Activated CD4-positive, alpha-beta memory T cell treated with anti-CD3 and anti-CD28 coated beads, Interleukin-2, amount 10 ng/mL, durations not matched to agents 7 days and 5 days (primary cell): ENCODE measurements around the gene TMEM217. TPM values are rescaled to one million over a fixed set of nuclear protein-coding genes. Genes with fewer than 3 reads are reported as not detected.

ENCODE experiments used
- CTCF ChIA-PET: fragments of 350-600 bp; sonication (Branson Sonifier 250); formaldehyde crosslinking; loops from one replicate; lab custom pipeline; 2021; ENCODE audit warnings: antibody characterized with exemption, inconsistent platforms; lab: Charles Lee
- POLR2A ChIA-PET: fragments of 350-600 bp; sonication (Branson Sonifier 250); formaldehyde crosslinking; loops from one replicate; lab custom pipeline; 2021; ENCODE audit warnings: antibody characterized with exemption; lab: Charles Lee
- DNase-seq: peaks from one replicate; pipeline ENCODE4 v3.0.0-alpha.2; 2020
- H3K27ac Mint-ChIP-seq: one replicate; pipeline ENCODE4 v1.8.0; 2021; ENCODE audit warnings: mild to moderate bottlenecking, mixed read lengths
- H3K27me3 Mint-ChIP-seq: one replicate; pipeline ENCODE4 v1.8.0; 2021; ENCODE audit warnings: mixed read lengths
- H3K36me3 Mint-ChIP-seq: one replicate; pipeline ENCODE4 v1.8.0; 2021; ENCODE audit warnings: low read depth, mixed read lengths
- H3K4me1 Mint-ChIP-seq: one replicate; pipeline ENCODE4 v1.8.0; 2021; ENCODE audit warnings: mixed read lengths
- H3K4me3 Mint-ChIP-seq: one replicate; pipeline ENCODE4 v1.8.0; 2021; ENCODE audit warnings: mild to moderate bottlenecking, mixed read lengths
- H3K9me3 Mint-ChIP-seq: one replicate; pipeline ENCODE4 v1.8.0; 2021; ENCODE audit warnings: mixed read lengths
- total RNA-seq, 2 experiments: library from RNA; stranded (reverse); gene quantifications; one replicate each; pipeline ENCODE4 v1.2.3, GENCODE V29; 2021

Gene TMEM217
- total RNA-seq, 2 experiments from 2014 or later = 1.6 to 2.1 TPM

GRCh38 chr6:37293426-37293825 lies 35.5 kb upstream of the TMEM217 start:
- no peak overlapping the region for H3K27ac Mint-ChIP-seq
- H3K9me3 Mint-ChIP-seq = no peaks in the 10 kb centered on the region
- H3K27me3 Mint-ChIP-seq = no peaks in the 10 kb centered on the region
- peaks cover 64% of the 10 kb centered on the region for H3K36me3 Mint-ChIP-seq
- peaks cover 36% of the 10 kb centered on the region for H3K4me1 Mint-ChIP-seq
- ChIA-PET POLR2A (interaction anchor here (1.6 to 1.7 kb wide), 2 partner anchors 10 to 36 kb away, joined by 4 to 7 read pairs; partner anchors contain the start of genes TBC1D22B and TMEM217), CTCF (interaction anchor here (0.6 to 1.6 kb wide), 3 partner anchors 27 to 88 kb away, joined by 3 to 4 read pairs (median 3); no protein-coding TSS in a partner anchor)
- no peak for DNase-seq
- H3K4me3 Mint-ChIP-seq = no peak overlapping the region

GRCh38 chr6:37289931-37290330 lies 32.0 kb upstream of the TMEM217 start:
- H3K4me1 Mint-ChIP-seq = peaks cover 49% of the 10 kb centered on the region
- no peaks in the 10 kb centered on the region for H3K9me3 Mint-ChIP-seq
- CTCF ChIA-PET = interaction anchor here (1.2 to 1.7 kb wide), 2 partner anchors 19 to 25 kb away, joined by 3 read pairs; no protein-coding TSS in a partner anchor
- DNase-seq = peak; percentile 51
- peak overlapping the region; percentile 73 for H3K27ac Mint-ChIP-seq
- peaks cover 60% of the 10 kb centered on the region for H3K36me3 Mint-ChIP-seq
- POLR2A ChIA-PET = interaction anchor here (0.7 to 1.5 kb wide), 11 partner anchors 10 to 529 kb away, joined by 3 to 10 read pairs (median 4); partner anchors contain the start of genes CMTR1, MTCH1, TBC1D22B and TMEM217
- no peaks in the 10 kb centered on the region for H3K27me3 Mint-ChIP-seq
- H3K4me3 Mint-ChIP-seq = peak overlapping the region; percentile 19

GRCh38 chr6:37288247-37288646 lies 30.3 kb upstream of the TMEM217 start:
- Mint-ChIP-seq H3K27me3 (no peaks in the 10 kb centered on the region), H3K27ac (no peak overlapping the region), H3K9me3 (no peaks in the 10 kb centered on the region), H3K36me3 (peaks cover 66% of the 10 kb centered on the region), H3K4me1 (peaks cover 50% of the 10 kb centered on the region), H3K4me3 (no peak overlapping the region)
- DNase-seq = no peak
- ChIA-PET POLR2A (no interaction called here), CTCF (no interaction called here)

GRCh38 chr6:37287519-37288157 lies 29.7 kb upstream of the TMEM217 start:
- Mint-ChIP-seq H3K4me1 (peaks cover 51% of the 10 kb centered on the region), H3K4me3 (no peak overlapping the region), H3K9me3 (no peaks in the 10 kb centered on the region), H3K27me3 (no peaks in the 10 kb centered on the region), H3K36me3 (peaks cover 69% of the 10 kb centered on the region), H3K27ac (no peak overlapping the region)
- ChIA-PET CTCF (no interaction called here), POLR2A (no interaction called here)
- DNase-seq = no peak

- Mint-ChIP-seq H3K9me3 (no peaks in the 10 kb centered on the region), H3K4me1 (peaks cover 55% of the 10 kb centered on the region), H3K27me3 (no peaks in the 10 kb centered on the region), H3K4me3 (no peak overlapping the region), H3K36me3 (peaks cover 62% of the 10 kb centered on the region), H3K27ac (no peak overlapping the region)
- DNase-seq = no peak
- ChIA-PET POLR2A (interaction anchor here (0.6 kb wide), 1 partner anchor 917 kb away, joined by 3 read pairs; no protein-coding TSS in a partner anchor), CTCF (interaction anchor here (0.7 to 1.1 kb wide), 3 partner anchors 12 to 29 kb away, joined by 3 read pairs; no protein-coding TSS in a partner anchor)
Measured at GRCh38 chr6:37285861-37286311, 27.9 kb upstream of the TMEM217 start.

- Mint-ChIP-seq H3K27me3 (no peaks in the 10 kb centered on the region), H3K4me3 (no peak overlapping the region), H3K9me3 (no peaks in the 10 kb centered on the region), H3K27ac (no peak overlapping the region), H3K36me3 (peaks cover 64% of the 10 kb centered on the region), H3K4me1 (peaks cover 53% of the 10 kb centered on the region)
- CTCF ChIA-PET = interaction anchor here (0.6 kb wide), 2 partner anchors 64 to 357 kb away, joined by 4 to 6 read pairs; no protein-coding TSS in a partner anchor
- POLR2A ChIA-PET = interaction anchor here (0.8 to 1.3 kb wide), 3 partner anchors 9 to 27 kb away, joined by 3 read pairs; partner anchors contain the start of genes TBC1D22B and TMEM217
- no peak for DNase-seq
Measured at GRCh38 chr6:37284781-37285180, 26.8 kb upstream of the TMEM217 start.

- H3K9me3 Mint-ChIP-seq = no peaks in the 10 kb centered on the region
- ChIA-PET POLR2A (interaction anchor here (1.0 to 1.1 kb wide), 2 partner anchors 26 to 27 kb away, joined by 3 read pairs; partner anchors contain the start of genes TBC1D22B and TMEM217), CTCF (interaction anchor here (1.3 kb wide), 1 partner anchor 42 kb away, joined by 4 read pairs; no protein-coding TSS in a partner anchor)
- peaks cover 49% of the 10 kb centered on the region for H3K4me1 Mint-ChIP-seq
- peaks cover 63% of the 10 kb centered on the region for H3K36me3 Mint-ChIP-seq
- H3K27ac Mint-ChIP-seq = no peak overlapping the region
- H3K4me3 Mint-ChIP-seq = no peak overlapping the region
- H3K27me3 Mint-ChIP-seq = no peaks in the 10 kb centered on the region
- DNase-seq = no peak
Measured at GRCh38 chr6:37283671-37284151, 25.8 kb upstream of the TMEM217 start.

- no peaks in the 10 kb centered on the region for H3K9me3 Mint-ChIP-seq
Measured at GRCh38 chr6:37283268-37283667, 25.3 kb upstream of the TMEM217 start.

GRCh38 chr6:37282371-37282770 lies 24.4 kb upstream of the TMEM217 start:
- H3K9me3 Mint-ChIP-seq = no peaks in the 10 kb centered on the region
- H3K27ac Mint-ChIP-seq = peak overlapping the region; percentile 28
- no peak for DNase-seq
- no peaks in the 10 kb centered on the region for H3K27me3 Mint-ChIP-seq
- no peak overlapping the region for H3K4me3 Mint-ChIP-seq
- ChIA-PET CTCF (interaction anchor here (0.6 to 1.0 kb wide), 2 partner anchors 21 to 22 kb away, joined by 3 read pairs; no protein-coding TSS in a partner anchor), POLR2A (interaction anchor here (1.0 to 2.6 kb wide), 2 partner anchors 9 to 25 kb away, joined by 3 to 8 read pairs; no protein-coding TSS in a partner anchor)
- peaks cover 59% of the 10 kb centered on the region for H3K36me3 Mint-ChIP-seq
- peaks cover 48% of the 10 kb centered on the region for H3K4me1 Mint-ChIP-seq

More at GRCh38 chr6:37283268-37283667, 25.3 kb upstream of the TMEM217 start:
- H3K27ac Mint-ChIP-seq = no peak overlapping the region
- H3K36me3 Mint-ChIP-seq = peaks cover 63% of the 10 kb centered on the region
- H3K4me3 Mint-ChIP-seq = no peak overlapping the region
- no peaks in the 10 kb centered on the region for H3K27me3 Mint-ChIP-seq
- no peak for DNase-seq
- H3K4me1 Mint-ChIP-seq = peaks cover 48% of the 10 kb centered on the region
- CTCF ChIA-PET = interaction anchor here (1.3 kb wide), 1 partner anchor 42 kb away, joined by 4 read pairs; no protein-coding TSS in a partner anchor
- POLR2A ChIA-PET = interaction anchor here (1.0 kb wide), 1 partner anchor 26 kb away, joined by 3 read pairs; no protein-coding TSS in a partner anchor

- POLR2A ChIA-PET = interaction anchor here (1.0 to 2.6 kb wide), 3 partner anchors 7 to 22 kb away, joined by 3 to 8 read pairs (median 7); partner anchors contain the start of gene TMEM217
- H3K27ac Mint-ChIP-seq = peak overlapping the region; percentile 28
- H3K4me3 Mint-ChIP-seq = no peak overlapping the region
- CTCF ChIA-PET = no interaction called here
- H3K9me3 Mint-ChIP-seq = no peaks in the 10 kb centered on the region
- H3K36me3 Mint-ChIP-seq = peaks cover 52% of the 10 kb centered on the region
- peaks cover 60% of the 10 kb centered on the region for H3K4me1 Mint-ChIP-seq
- no peak for DNase-seq
- H3K27me3 Mint-ChIP-seq = no peaks in the 10 kb centered on the region
Measured at GRCh38 chr6:37280162-37280887, 22.4 kb upstream of the TMEM217 start.

- ChIA-PET CTCF (no interaction called here), POLR2A (interaction anchor here (1.0 to 1.7 kb wide), 2 partner anchors 10 to 22 kb away, joined by 3 to 7 read pairs; partner anchors contain the start of gene TMEM217)
- Mint-ChIP-seq H3K36me3 (peaks cover 53% of the 10 kb centered on the region), H3K4me3 (no peak overlapping the region), H3K27ac (no peak overlapping the region), H3K9me3 (no peaks in the 10 kb centered on the region), H3K27me3 (no peaks in the 10 kb centered on the region), H3K4me1 (peaks cover 66% of the 10 kb centered on the region)
- no peak for DNase-seq
Measured at GRCh38 chr6:37279366-37280134, 21.6 kb upstream of the TMEM217 start.
